Uterus (tissue), 2 donors: ENCODE data around the gene MINDY4B.

Experiments
- POLR2A ChIP-seq, 2 donors: fragments of 450-650 bp; IDR thresholded peaks; one replicate each; pipeline ENCODE4 v1.6.1; 2016; ENCODE audit warnings: antibody characterized with exemption in 2 of 2, mild to moderate bottlenecking in 1 of 2, moderate library complexity in 1 of 2
- TF ChIP-seq, protein P1 (sequence below), 4 experiments: fragments of 200-600 bp in 2 of 4; fragments of 450-650 bp in 2 of 4; sonication (generic) in 2 of 4; IDR thresholded peaks; one replicate each; pipeline ENCODE4 v1.5.1; 2016 to 2019; ENCODE audit warnings: antibody characterized with exemption in 4 of 4, mild to moderate bottlenecking in 2 of 4, moderate library complexity in 1 of 4

DNA sequence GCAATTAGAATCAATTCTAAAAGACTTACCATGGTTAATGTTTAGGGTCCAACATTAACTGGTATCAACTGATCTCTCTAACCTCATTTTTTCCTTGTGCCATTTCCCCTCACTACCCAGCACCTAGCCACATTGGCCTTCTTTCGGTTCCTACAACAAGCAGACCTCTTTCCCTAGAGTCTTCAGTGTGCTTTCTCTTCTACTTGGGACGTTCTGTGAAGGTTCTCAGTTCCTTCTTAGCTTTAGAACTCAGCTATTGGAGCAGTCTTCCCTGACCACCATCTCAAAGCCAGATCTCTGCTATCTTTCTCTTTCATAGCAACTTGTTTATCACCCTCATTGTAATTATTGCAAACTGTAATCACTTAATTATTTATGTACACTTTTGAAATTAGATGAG, 31.5 kb upstream of the MINDY4B start:
- TF ChIP-seq, protein P1, sequence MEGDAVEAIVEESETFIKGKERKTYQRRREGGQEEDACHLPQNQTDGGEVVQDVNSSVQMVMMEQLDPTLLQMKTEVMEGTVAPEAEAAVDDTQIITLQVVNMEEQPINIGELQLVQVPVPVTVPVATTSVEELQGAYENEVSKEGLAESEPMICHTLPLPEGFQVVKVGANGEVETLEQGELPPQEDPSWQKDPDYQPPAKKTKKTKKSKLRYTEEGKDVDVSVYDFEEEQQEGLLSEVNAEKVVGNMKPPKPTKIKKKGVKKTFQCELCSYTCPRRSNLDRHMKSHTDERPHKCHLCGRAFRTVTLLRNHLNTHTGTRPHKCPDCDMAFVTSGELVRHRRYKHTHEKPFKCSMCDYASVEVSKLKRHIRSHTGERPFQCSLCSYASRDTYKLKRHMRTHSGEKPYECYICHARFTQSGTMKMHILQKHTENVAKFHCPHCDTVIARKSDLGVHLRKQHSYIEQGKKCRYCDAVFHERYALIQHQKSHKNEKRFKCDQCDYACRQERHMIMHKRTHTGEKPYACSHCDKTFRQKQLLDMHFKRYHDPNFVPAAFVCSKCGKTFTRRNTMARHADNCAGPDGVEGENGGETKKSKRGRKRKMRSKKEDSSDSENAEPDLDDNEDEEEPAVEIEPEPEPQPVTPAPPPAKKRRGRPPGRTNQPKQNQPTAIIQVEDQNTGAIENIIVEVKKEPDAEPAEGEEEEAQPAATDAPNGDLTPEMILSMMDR (IDR thresholded peaks at IDR 0.05) = no peak
- TF ChIP-seq POLR2A (IDR thresholded peaks at IDR 0.05) = no peak
